ENCODE data around the gene PIK3R2. TPM values are rescaled to one million over a fixed set of nuclear protein-coding genes. Genes with fewer than 3 reads are reported as not detected.

The PIK3R2 gene
- total RNA-seq, 4 donors from 2014 or later = 19.7 to 45.4 (median 28.2) TPM

DNA sequence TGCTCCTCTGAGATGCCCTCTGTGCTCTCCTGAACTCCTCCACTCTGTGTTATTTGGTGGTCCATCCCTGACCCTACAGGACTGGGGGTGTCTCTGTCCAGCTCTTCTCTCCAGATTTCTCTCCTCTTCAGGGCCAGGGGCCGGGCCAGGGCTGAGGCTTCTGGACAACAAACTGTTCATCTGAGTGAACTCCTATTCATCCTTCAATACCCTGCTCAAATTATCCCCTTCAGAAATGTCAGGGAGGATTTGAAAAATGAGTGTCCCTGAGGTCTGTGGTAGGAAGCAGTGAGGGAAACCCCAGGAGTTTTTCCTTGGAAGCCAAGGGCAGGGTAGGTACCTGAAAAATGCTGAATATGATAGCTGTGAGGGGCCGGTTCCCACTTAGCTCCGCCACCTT, 65.6 kb downstream of the PIK3R2 start:
- Histone ChIP-seq H3K9me3 (no peaks in the 10 kb centered on the region), H3K27ac (no peak overlapping the region), H3K36me3 (no peaks in the 10 kb centered on the region), H3K27me3 (no peaks in the 10 kb centered on the region), H3K4me3 (no peak overlapping the region), H3K4me1 (peaks cover 0 to 7% (median 0%) of the 10 kb centered on the region in 4 donors)
- no peak for DNase-seq
- no peak for TF ChIP-seq POLR2A (IDR thresholded peaks at IDR 0.05)
- no peak for TF ChIP-seq CTCF (IDR thresholded peaks at IDR 0.05)

Small RNAs within 50 kb of the gene (small RNA-seq; reads per million reads assigned to genes)
- 0 reads per million in 2 donors for gene IFI30

Other genes starting within 250 kb of the PIK3R2 start
- gene CCDC124, start 220.1 kb upstream of the PIK3R2 start, total RNA-seq = 10 to 100 TPM; 18.9 to 33.0 (median 24.4) TPM
- gene KCNN1, start 186.1 kb upstream of the PIK3R2 start, total RNA-seq = not detected
- gene ARRDC2, start 145.0 kb upstream of the PIK3R2 start, total RNA-seq = 10 to 100 TPM; 26.8 to 94.9 (median 29.4) TPM
- 10 to 100 TPM in 1 of 4 donors, 1 to 10 TPM in 3; 1.2 to 19.0 (median 2.8) TPM for gene IL12RB1, start 66.2 kb upstream of the PIK3R2 start, total RNA-seq
- gene MAST3, start 55.4 kb upstream of the PIK3R2 start, total RNA-seq = 10 to 100 TPM; 47.8 to 56.3 (median 52.0) TPM
- 100 to 1,000 TPM in 1 of 4 donors, 10 to 100 TPM in 3; 54.9 to 109 (median 60.7) TPM for gene IFI30, start 20.6 kb downstream of the PIK3R2 start, total RNA-seq
- 10 to 100 TPM in 3 of 4 donors, 1 to 10 TPM in 1; 4.1 to 19.6 (median 16.0) TPM for gene MPV17L2, start 40.1 kb downstream of the PIK3R2 start, total RNA-seq
- gene RAB3A, start 50.9 kb downstream of the PIK3R2 start, total RNA-seq = 1 to 10 TPM in 3 of 4 donors, not detected in 1; 6.1 to 9.5 (median 8.3) TPM
- gene PDE4C, start 73.3 kb downstream of the PIK3R2 start, total RNA-seq = 1 to 10 TPM in 3 of 4 donors, not detected in 1; 3.9 to 8.3 (median 8.3) TPM
- 10 to 100 TPM in 2 of 4 donors, 1 to 10 TPM in 2; 7.4 to 40.2 (median 17.0) TPM for gene IQCN, start 121.3 kb downstream of the PIK3R2 start, total RNA-seq
- 100 to 1,000 TPM; 629 to 753 (median 680) TPM for gene JUND, start 128.5 kb downstream of the PIK3R2 start, total RNA-seq
- gene LSM4, start 169.9 kb downstream of the PIK3R2 start, total RNA-seq = 100 to 1,000 TPM; 102 to 193 (median 178) TPM
- 100 to 1,000 TPM in 1 of 4 donors, 10 to 100 TPM in 3; 45.4 to 138 (median 89.2) TPM for gene PGPEP1, start 187.4 kb downstream of the PIK3R2 start, total RNA-seq
- gene GDF15, start 233.0 kb downstream of the PIK3R2 start, total RNA-seq = 10 to 100 TPM in 1 of 4 donors, 1 to 10 TPM in 3; 6.8 to 11.6 (median 9.0) TPM
- gene LRRC25, start 244.5 kb downstream of the PIK3R2 start, total RNA-seq = 1 to 10 TPM; 2.5 to 4.2 (median 3.6) TPM

Measured in Peyer's patch (tissue), 4 donors.